ENCODE measurements around the gene SPACDR. TPM values are rescaled to one million over a fixed set of nuclear protein-coding genes. Genes with fewer than 3 reads are reported as not detected.
A peak's percentile ranks its signal among the peaks of the same experiment; 100 is the strongest.
"Not testable (repeated sequence)": the region's sequence is repeated elsewhere in the genome, so short reads cannot be mapped to it uniquely, and the experiment has no call there.

SPACDR gene
- total and polyA plus RNA-seq, 2 donors from 2014 or later = 0.54 TPM; not detected in 1

DNA sequence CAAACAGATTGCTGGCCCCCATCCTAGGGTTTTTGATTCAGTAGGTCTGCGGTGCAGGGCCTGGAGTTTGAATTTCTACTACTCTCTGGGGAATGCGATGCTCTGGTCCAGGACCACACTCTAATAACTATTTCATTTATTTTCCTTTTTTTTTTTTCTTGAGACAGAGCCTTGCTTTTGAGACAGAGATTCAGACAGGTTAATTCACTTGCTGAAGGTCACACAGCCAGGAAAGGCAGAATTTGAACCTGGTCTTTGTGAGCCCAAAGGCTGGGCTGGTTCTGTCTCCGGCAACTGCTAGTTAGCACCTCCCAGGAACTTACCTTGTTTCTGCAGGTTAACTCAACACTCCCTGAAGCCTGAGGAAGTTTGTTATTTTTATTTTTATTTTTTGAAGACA lies 11.5 kb downstream of the SPACDR start:
- Histone ChIP-seq H3K9ac (ENCODE audit: low read length in 3 of 3) (no peak overlapping the region), H3K4me1 (ENCODE audit: control insufficient read depth in 2 of 3, insufficient read depth in 2 of 3, low read depth in 1 of 3, low read length in 3 of 3) (peaks cover 0 to 3% (median 0%) of the 10 kb centered on the region in 3 donors), H3K36me3 (ENCODE audit: control insufficient read depth in 2 of 3, insufficient read depth in 3 of 3, low read length in 3 of 3) (no peaks in the 10 kb centered on the region), H3K9me3 (ENCODE audit: control insufficient read depth in 2 of 3, insufficient read depth in 1 of 3, low read length in 3 of 3) (no peaks in the 10 kb centered on the region), H3K27ac (ENCODE audit: low read depth in 2 of 2, low read length in 2 of 2) (no peak overlapping the region), H3K27me3 (ENCODE audit: control insufficient read depth, insufficient read depth, low read length) (no peaks in the 10 kb centered on the region), H3K4me3 (ENCODE audit: low read length in 3 of 3) (no peak overlapping the region)
- intact Hi-C loops (cut with DNase I) = no loop called here
- TF ChIP-seq, protein P1, sequence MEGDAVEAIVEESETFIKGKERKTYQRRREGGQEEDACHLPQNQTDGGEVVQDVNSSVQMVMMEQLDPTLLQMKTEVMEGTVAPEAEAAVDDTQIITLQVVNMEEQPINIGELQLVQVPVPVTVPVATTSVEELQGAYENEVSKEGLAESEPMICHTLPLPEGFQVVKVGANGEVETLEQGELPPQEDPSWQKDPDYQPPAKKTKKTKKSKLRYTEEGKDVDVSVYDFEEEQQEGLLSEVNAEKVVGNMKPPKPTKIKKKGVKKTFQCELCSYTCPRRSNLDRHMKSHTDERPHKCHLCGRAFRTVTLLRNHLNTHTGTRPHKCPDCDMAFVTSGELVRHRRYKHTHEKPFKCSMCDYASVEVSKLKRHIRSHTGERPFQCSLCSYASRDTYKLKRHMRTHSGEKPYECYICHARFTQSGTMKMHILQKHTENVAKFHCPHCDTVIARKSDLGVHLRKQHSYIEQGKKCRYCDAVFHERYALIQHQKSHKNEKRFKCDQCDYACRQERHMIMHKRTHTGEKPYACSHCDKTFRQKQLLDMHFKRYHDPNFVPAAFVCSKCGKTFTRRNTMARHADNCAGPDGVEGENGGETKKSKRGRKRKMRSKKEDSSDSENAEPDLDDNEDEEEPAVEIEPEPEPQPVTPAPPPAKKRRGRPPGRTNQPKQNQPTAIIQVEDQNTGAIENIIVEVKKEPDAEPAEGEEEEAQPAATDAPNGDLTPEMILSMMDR (IDR thresholded peaks at IDR 0.05; ENCODE audit: borderline replicate concordance, extremely low read depth, insufficient read depth) = no peak
- FAIRE-seq (no peak), DNase-seq (no peak)

- FAIRE-seq = no peak
- no peak overlapping the region for H3K4me3 ChIP-seq (ENCODE audit: low read length in 3 of 3)
- H3K9ac ChIP-seq (ENCODE audit: low read length in 3 of 3) = no peak overlapping the region
- H3K36me3 ChIP-seq (ENCODE audit: control insufficient read depth in 2 of 3, insufficient read depth in 3 of 3, low read length in 3 of 3) = no peaks in the 10 kb centered on the region
- no peak for DNase-seq
- peaks cover 0 to 3% (median under 1%) of the 10 kb centered on the region in 3 donors for H3K4me1 ChIP-seq (ENCODE audit: control insufficient read depth in 2 of 3, insufficient read depth in 2 of 3, low read depth in 1 of 3, low read length in 3 of 3)
- H3K27ac ChIP-seq (ENCODE audit: low read depth in 2 of 2, low read length in 2 of 2) = no peak overlapping the region
- no peaks in the 10 kb centered on the region for H3K9me3 ChIP-seq (ENCODE audit: control insufficient read depth in 2 of 3, insufficient read depth in 1 of 3, low read length in 3 of 3)
- H3K27me3 ChIP-seq (ENCODE audit: control insufficient read depth, insufficient read depth, low read length) = no peaks in the 10 kb centered on the region
- intact Hi-C loops (cut with DNase I) = no loop called here
- TF ChIP-seq, protein P1 (IDR thresholded peaks at IDR 0.05; ENCODE audit: borderline replicate concordance, extremely low read depth, insufficient read depth) = no peak
Measured at GRCh38 chr7:100449190-100449795, 14.8 kb downstream of the SPACDR start.

DNA sequence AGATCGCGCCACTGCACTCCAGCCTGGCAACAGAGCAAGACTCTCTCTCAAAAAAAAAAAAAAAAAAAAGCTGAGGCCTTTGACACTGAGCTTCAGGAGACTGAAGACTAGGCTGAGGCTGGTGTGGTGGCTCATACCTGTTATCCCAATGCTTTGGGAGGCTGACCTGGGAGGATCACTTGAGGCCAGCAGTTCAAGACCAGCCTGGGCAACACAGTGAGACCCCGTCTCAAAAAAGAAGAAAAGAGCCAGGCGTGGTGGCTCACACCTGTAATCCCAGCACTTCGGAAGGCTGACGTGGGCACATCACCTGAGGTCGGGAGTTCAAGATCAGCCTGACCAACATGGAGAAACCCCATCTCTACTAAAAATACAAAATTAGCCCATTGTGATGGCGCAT lies 16.7 kb downstream of the SPACDR start:
- H3K27me3 ChIP-seq (ENCODE audit: control insufficient read depth, insufficient read depth, low read length); H3K9me3 ChIP-seq (ENCODE audit: control insufficient read depth in 2 of 3, insufficient read depth in 1 of 3, low read length in 3 of 3); H3K9ac ChIP-seq (ENCODE audit: low read length in 3 of 3); H3K36me3 ChIP-seq (ENCODE audit: control insufficient read depth in 2 of 3, insufficient read depth in 3 of 3, low read length in 3 of 3); H3K27ac ChIP-seq (ENCODE audit: low read depth in 2 of 2, low read length in 2 of 2); H3K4me3 ChIP-seq (ENCODE audit: low read length in 3 of 3); intact Hi-C loops (cut with DNase I); H3K4me1 ChIP-seq (ENCODE audit: control insufficient read depth in 2 of 3, insufficient read depth in 2 of 3, low read depth in 1 of 3, low read length in 3 of 3); FAIRE-seq: not testable (repeated sequence)
- peak in 1 of 5 donors; percentile 6 for DNase-seq

DNA sequence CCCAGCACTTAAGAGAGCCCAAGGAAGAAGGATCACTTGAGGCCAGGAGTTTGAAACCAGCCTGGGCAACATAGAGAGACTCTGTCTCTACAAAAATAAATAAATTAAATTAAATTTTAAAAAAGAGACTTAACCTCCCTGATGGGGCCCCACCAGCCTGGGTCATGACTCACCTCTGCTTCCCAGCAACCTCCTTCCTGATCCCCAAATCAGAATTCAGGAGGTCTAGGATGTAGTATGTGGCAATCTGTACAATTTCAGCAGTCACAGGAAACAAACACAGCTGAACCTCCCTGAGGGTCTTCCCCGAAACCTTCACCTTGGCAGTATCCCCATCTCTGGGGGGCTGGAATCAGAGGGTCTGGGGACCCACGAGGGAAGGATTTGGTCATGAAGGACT lies 18.0 kb downstream of the SPACDR start:
- Histone ChIP-seq H3K4me1 (ENCODE audit: control insufficient read depth in 2 of 3, insufficient read depth in 2 of 3, low read depth in 1 of 3, low read length in 3 of 3) (peaks cover 0 to 5% (median 3%) of the 10 kb centered on the region in 3 donors), H3K27me3 (ENCODE audit: control insufficient read depth, insufficient read depth, low read length) (no peaks in the 10 kb centered on the region), H3K9ac (ENCODE audit: low read length in 3 of 3) (no peak overlapping the region), H3K9me3 (ENCODE audit: control insufficient read depth in 2 of 3, insufficient read depth in 1 of 3, low read length in 3 of 3) (no peaks in the 10 kb centered on the region), H3K36me3 (ENCODE audit: control insufficient read depth in 2 of 3, insufficient read depth in 3 of 3, low read length in 3 of 3) (no peaks in the 10 kb centered on the region), H3K27ac (ENCODE audit: low read depth in 2 of 2, low read length in 2 of 2) (no peak overlapping the region), H3K4me3 (ENCODE audit: low read length in 3 of 3) (no peak overlapping the region)
- DNase-seq (peak in 1 of 5 donors; percentile 2), FAIRE-seq (no peak)
- intact Hi-C loops (cut with DNase I) = no loop called here
- TF ChIP-seq, protein P1 (IDR thresholded peaks at IDR 0.05; ENCODE audit: borderline replicate concordance, extremely low read depth, insufficient read depth) = no peak
